Uterus (tissue), 2 donors: ENCODE measurements around the gene MORC1.

ENCODE experiments used
- CTCF ChIP-seq, 4 experiments: fragments of 200-600 bp in 2 of 4; fragments of 450-650 bp in 2 of 4; sonication (generic) in 2 of 4; IDR thresholded peaks; one replicate each; pipeline ENCODE4 v1.5.1; 2016 to 2019; ENCODE audit warnings: antibody characterized with exemption in 4 of 4, mild to moderate bottlenecking in 2 of 4, moderate library complexity in 1 of 4
- POLR2A ChIP-seq, 2 donors: fragments of 450-650 bp; IDR thresholded peaks; one replicate each; pipeline ENCODE4 v1.6.1; 2016; ENCODE audit warnings: antibody characterized with exemption in 2 of 2, mild to moderate bottlenecking in 1 of 2, moderate library complexity in 1 of 2

GRCh38 chr3:109127553-109127952, 9.6 kb upstream of the MORC1 start:
- TF ChIP-seq POLR2A (IDR thresholded peaks at IDR 0.05) (no peak), CTCF (IDR thresholded peaks at IDR 0.05) (no peak)
